Embryonic facial prominence (tissue), 1 donor: Measurements from ENCODE around the gene NBDY.

Experiments
- DNase-seq: peaks from one replicate; pipeline ENCODE4 v3.0.0-alpha.2; 2016; ENCODE audit errors: extremely low spot score

NBDY gene

GRCh38 chrX:56785442-56785841, 56.4 kb downstream of the NBDY start:
- DNase-seq, result no peak

DNA sequence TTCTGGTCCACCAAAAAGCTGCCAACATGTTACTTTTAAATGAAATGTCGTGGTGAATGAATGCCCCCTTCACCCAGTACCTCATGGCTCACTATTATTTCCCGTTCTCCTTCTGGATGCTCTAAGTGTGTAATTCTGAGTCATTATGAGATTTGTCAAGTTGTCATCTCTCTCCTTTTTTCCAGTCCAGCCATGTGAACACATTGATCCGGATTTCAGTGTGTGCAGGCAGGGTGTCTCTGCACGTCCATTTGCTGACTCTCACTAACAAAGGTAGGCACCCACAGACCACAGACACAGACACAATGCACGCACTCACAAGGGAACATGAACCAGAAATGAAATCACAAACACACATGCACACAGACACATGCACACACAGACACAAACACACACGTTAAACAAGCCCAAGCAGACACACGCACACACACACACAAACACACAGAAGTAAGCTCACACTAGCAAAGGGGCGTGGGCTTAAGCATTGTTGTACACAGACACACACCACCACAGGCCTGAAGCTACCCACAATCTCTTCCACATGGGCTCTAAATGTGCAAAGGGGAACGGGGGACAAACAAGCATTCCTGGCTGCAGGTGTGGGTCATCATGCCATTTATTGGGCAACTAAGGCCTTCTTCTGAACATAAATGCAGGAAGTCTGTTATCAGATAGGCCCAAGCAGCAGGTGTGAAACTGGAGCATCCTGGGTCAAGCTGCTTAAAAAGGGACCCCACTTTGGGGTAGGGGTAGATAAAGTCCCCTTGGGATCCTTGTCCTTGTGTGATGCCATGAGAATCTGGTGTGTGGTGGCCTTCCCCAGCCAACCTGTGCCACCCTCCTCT, 58.1 kb downstream of the NBDY start:
- no peak for DNase-seq

- no peak for DNase-seq
Observed at GRCh38 chrX:56787734-56788152, 58.7 kb downstream of the NBDY start.

DNA sequence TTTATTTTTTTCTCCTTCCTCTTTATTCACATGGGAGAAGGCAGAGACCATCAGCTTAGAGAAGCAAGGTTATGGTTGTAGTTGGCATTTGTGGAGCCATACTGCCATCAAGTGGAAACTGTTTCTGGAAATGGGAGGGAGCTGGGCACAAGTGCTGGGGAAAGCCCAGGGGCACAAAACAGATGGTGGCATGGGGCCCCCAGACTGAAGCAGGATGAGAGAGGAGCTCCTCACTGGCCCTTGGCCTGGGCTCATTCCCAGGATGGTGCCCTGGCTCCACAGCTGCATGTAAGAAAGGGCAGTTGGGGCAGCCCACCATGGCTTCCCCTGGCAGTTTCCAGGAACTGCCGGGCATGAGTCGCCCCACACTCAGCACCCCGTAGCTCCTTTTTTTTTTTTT, 59.2 kb downstream of the NBDY start:
- no peak for DNase-seq

- no peak for DNase-seq
Observed at GRCh38 chrX:56788717-56789122, 59.7 kb downstream of the NBDY start.

GRCh38 chrX:56789518-56790070, 60.6 kb downstream of the NBDY start:
- no peak for DNase-seq

DNA sequence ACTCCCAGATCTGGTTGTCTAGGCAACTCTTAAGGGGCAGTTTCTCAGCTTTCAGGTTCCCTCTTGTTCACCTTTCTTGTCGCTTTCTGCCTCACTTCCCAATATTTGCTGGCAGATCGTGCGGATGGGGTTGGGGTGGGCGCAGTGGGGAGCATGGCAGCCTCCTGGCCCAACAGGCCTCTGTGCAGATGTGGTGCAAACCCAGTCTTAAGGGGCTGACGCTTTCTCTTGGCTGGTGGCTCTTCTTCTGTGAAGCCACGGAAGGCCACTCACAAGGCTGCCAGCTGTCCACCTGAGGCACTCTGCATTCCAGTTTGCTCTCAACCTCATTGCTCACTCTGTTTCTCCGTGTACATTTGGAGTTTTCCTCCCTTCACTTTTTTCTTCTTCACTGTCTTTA, 61.7 kb downstream of the NBDY start:
- no peak for DNase-seq

- no peak for DNase-seq
Observed at GRCh38 chrX:56791456-56791855, 62.4 kb downstream of the NBDY start.

DNA sequence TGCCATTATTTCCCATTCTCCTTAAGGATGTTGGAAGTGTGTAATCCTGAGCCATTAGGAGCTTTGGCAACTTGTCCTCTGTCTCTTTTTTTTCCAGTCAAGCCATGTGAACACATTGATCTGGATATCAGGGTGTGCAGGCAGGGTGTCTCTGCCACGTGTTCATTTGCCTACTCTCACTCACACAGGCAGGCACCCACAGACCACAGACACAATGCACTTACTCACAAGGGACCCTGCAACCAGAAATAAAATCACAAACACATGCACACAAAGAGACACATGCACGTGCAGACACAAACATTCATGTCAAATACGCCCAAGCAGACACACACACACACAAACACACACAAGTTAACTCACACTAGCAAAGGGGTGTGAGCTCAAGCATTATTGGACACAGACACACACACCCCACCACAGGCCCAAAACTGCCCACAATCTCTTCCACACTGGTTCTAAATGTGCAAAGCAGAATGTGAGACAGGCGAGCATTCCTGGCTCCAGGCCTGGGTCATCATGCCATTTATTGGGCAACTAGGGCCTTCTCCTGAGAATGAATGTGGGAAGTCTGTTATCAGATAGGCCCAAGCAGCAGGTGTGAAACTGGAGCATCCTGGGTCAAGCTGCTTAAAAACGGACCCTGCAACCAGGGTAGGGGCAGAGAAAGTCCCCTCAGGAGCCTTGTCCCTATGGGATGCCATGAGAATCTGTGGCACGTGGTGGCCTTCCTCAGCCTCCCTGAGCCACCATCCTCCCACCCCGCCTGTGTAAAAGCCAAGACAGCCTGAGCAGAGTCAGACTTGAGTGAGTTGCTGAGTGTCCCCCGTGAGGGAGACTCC, 63.4 kb downstream of the NBDY start:
- no peak for DNase-seq

DNA sequence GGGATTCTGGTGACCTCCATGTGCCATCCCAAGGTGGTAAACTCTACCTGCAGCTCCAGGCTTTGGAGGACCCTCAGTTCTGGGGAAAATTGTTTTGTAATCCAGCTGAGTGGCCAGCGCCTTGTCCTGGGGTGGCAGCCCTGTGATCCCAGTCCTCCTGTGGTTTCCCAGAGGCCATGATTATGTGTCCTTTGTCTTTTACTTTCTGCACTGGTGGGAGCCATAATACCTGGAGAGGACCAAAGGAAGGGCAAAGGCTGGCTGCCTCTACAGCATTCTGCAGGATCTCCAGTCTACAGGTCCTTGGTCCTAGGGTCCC, 64.0 kb downstream of the NBDY start:
- DNase-seq, result no peak

GRCh38 chrX:56793521-56794320, 64.7 kb downstream of the NBDY start:
- DNase-seq, result no peak

DNA sequence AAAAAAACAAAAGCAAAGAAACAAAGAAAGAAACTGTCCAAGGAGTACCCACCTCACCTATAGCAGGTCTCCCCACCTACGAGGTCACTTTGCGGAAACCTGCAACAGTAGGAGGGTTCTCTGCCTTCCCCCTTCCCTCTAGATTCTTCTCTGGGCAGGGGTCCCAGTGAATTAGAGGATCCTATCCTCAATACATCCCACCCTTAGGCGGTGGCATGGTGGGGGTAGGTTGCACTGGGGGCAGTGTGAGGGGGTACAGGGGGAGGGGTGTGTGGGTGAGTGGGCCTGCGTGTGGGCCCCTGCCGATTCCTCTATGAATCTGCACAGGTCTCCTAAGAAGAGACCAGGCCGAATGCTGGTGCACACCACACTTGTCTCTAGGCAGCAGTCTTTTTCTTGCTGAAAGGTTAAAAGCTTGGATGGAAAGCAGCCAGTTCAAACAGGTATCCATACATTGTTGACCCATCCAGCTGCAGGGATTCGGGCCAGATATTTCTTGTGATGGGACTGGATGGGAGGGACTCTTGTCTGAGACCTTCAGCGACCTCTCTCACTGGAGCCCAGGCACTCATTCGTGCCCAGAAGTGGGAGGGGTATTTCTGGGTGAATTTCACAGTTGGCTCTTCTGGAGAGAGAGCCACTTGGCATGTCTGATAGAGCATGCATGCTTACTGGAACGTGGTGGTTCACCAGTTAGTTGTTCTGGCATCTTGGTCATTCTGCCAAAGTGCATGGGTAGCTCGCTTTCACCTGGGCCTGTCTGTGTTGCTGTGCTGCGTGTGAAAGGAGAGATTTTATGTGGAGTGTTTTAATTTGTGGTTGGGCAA, 65.6 kb downstream of the NBDY start:
- DNase-seq, result no peak

DNA sequence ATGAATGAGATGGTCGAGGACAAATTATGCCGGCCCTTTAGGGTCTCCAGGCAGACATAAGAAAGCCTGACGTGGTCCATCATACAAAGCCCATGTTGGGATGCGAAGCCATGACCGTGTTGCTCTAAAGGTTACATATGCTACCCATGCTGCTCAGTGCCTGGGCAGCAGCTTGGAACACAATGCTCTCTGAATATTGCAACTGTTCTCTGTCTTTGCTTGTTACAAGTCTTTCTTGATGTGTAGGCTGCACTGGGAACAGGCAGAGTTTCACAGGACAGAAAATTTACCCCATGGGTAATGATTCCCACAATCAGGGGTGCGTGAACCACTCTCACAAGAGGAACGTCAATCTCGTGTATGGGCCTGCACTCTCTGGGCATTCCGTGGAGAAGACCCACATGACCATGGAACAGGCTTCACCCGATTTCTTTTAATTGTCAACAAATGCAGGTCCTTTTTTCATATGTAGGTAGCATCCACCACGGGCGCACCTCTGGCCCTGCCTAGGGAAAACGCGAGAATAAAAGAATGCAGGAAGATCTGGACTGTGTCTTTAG, 66.3 kb downstream of the NBDY start:
- no peak for DNase-seq

DNA sequence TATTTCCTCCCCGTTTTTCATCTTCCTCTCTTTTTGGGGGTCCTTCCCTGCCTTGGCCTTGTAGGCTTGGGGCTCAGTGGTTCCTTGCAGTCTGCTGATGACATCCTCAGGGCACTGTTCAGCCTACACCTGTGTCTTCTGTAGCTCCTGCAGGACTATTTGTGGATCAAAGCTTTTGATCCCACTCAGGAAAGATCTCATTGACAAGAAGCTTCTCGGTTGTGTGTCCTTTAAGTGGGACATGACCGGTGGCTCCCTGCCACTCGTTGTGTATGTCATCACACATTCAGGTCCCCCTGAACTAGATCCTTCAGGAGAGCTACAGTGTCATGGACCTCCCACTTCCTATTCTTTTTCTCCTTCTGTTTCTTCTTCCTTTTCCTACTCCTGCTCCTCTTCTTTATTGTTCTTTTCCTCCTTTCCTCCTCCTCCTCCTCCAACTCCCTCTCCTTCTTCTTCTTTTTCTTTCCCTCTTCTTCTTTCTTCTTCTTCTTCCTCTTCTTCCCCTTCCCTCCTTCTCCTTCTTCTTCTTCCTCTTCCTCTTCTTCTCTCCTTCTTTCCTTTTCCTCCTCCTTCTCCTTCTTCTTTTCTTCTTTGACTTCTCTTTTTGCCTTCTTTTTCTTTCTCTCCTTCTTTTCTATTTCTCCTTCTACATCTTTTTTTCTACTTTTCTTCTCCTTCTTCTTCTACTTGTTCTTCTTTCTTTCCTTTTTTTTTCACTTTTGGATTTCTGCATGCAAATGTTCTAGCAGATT, 67.8 kb downstream of the NBDY start:
- DNase-seq, result no peak

DNA sequence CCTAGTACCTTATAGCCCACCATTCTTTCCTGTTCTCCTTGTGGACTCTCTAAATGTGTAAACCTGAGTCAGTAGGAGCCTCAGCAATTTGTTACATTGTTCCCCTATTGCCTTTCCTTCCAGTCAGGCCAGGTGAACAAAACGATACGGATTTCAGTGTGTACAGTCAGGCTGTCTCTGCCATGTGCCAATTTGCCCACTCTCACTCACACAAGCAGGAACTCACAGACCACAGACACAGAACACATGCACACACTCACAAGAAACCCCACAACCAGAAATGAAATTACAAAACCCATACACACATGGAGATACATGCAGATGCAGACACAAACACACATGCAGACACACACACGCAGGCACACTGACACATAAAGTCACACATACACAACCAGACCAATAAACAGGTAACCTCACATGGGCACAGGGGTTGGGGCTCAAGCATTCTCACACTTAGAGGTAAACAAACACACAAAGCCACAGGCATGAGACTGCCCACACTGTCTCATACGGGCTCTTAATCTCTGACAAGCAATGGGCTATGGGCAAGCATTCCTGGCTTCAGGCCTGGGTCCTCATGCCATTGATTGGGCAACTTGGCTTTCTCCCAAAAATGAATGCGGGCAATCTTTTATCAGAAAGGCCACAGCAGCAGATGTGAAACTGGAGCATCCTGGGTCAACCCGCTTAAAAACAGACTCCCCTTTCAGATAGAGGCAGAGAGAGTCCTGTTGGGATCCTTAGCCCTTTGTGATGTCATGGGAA, 68.7 kb downstream of the NBDY start:
- DNase-seq, result no peak

- no peak for DNase-seq
Observed at GRCh38 chrX:56798339-56798711, 69.3 kb downstream of the NBDY start.

DNA sequence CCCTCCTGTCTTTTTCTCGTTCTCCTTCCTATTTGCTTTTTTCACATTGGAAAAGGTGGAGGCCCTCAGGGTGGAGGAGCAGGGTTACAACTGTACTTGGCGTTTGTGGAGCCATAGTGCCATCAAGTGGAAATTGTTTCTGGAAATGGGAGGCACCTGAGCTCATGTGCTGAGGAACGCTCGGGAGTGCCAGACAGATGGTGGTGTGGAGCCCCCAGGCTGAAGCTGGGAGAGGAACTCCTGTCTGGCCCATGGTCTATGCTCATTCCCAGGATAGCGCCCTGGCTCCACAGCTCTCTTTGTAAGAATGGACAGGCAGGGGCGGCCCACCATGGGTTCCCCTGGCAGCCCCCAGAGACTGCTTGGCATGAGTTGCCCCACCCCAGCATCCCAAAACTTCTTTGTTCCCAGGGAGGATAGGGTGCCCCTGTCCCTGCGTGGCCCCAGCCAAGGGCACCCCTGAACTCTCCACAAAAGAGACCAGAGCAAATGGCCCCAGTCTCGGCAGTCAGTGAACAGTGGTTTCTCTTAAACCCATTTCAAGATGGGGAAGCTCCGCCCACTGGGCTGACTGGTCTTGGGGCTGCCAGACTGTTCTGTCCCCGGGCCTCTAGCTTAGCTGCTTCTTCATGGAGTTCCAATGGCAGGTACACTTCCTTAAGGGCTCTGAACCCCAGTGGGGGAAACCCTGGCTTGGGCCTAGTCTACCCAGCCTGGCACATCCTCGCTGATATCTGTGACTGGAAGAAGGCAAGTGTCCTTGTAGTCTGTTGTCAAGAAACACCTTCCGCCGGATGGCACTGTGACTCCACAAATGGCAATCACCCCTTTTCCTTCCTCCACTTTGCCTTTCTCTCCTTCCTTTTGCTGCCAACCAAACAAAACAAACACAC, 70.1 kb downstream of the NBDY start:
- no peak for DNase-seq

GRCh38 chrX:56800307-56800706, 71.3 kb downstream of the NBDY start:
- no peak for DNase-seq
